ENCODE data around the gene LATS2. TPM values are rescaled to one million over a fixed set of nuclear protein-coding genes. Genes with fewer than 3 reads are reported as not detected.
A peak's percentile ranks its signal among the peaks of the same experiment; 100 is the strongest.

The LATS2 gene
- total RNA-seq, 1 donor from 2014 or later = 20.5 TPM

DNA sequence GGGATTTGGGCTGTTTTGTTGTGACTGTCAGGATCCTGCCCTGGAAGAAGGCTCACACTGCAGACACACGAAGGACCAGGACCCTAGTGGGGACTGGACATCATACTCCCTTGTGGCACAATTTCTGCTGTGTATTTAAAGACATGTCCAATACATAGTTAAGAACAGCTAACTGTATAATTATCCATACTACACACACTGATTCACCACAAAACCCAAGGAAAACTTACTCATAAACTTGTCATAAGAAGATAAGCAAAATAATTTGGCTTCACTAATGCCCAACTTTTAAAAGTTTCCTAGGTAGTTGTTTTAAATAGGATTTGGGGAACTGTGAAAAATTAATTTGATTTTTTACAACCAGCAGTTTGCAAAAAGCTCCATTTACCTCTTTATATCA lies 46.1 kb downstream of the LATS2 start:
- DNase-seq = no peak

- peak; percentile 60 for DNase-seq
These were observed 46.8 kb downstream of the LATS2 start for GRCh38 chr13:21014502-21015170.

DNA sequence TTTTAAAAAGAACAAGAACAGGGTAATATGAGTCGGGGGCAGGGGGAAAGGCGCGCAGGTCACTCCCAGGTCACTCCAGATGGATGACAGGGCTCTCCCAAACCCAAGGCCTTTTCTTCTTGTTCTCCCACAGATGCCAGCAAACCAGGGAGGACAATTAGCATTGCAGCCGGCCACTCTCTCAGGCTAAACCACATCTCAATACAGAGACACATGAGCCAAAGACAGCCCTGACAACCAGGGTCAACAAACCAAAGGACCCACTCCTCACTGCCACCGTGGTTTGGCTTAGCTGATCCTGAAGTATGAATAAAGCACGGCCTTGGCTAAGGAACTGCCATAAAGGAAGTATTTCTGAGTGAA lies 47.3 kb downstream of the LATS2 start:
- no peak for DNase-seq

- no peak for DNase-seq
These were observed 47.7 kb downstream of the LATS2 start for GRCh38 chr13:21013682-21014038.

DNA sequence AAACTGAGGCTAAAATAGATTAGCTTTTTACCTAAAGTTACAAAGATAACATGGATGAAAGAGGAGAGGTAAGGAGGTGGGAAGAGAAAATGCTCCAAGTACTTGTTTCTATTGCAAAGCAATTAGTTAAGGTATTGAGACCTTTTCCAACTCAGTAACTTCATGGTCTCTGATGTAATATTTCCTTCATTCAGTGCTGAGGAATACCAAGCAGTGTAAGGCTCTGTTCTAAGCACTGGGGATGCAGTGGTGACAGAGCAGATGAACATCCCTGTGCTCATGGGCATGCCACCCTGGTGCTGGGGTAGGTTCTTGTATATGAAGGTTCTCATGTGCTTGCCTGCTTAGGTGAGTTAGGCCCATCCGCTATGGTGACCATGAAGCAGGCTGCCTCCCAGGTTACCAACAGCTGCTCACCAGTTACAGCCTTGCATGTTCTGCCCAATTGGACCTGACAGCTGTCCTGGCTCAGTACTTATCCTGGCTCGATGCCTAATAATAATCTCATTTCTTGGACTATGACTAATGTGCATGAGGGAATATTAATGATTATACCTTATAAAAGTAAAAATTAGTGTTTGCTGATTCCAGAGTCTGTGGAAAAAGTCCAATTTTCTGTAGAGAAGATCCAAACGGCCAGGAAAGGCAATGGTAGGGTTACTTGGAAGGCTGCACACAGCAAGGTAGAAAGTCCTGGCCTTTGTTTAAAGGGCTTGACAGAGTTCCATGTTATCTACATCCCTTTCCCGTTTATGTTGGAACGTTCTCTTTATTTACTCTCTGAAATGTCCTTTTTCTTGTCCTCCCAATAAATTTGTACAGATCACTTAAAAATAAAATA lies 48.3 kb downstream of the LATS2 start:
- DNase-seq = no peak

GRCh38 chr13:21012211-21012610 lies 49.2 kb downstream of the LATS2 start:
- no peak for DNase-seq

GRCh38 chr13:21011378-21011777 lies 50.0 kb downstream of the LATS2 start:
- no peak for DNase-seq

DNA sequence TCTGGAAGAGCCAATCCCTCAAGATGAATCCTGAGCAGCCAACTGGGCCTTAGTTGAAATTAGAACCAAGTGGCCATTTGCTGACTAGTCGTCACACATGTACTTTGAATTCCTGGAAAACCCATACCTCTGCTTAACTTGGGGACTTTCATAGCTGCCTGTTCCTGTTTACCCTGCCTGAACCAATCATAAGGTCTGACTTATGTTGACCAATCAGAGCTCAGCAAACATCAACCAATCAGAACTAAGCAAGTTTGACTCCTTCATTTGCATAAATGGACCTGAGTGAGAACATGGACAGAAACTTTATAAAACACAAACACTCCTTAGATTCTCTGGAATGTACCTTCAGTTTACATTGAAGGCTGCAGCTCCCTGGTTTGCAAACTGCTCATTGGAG lies 50.8 kb downstream of the LATS2 start:
- no peak for DNase-seq

- no peak for DNase-seq
These were observed 52.4 kb downstream of the LATS2 start for GRCh38 chr13:21009036-21009435.

GRCh38 chr13:21008026-21008425 lies 53.4 kb downstream of the LATS2 start:
- no peak for DNase-seq

DNA sequence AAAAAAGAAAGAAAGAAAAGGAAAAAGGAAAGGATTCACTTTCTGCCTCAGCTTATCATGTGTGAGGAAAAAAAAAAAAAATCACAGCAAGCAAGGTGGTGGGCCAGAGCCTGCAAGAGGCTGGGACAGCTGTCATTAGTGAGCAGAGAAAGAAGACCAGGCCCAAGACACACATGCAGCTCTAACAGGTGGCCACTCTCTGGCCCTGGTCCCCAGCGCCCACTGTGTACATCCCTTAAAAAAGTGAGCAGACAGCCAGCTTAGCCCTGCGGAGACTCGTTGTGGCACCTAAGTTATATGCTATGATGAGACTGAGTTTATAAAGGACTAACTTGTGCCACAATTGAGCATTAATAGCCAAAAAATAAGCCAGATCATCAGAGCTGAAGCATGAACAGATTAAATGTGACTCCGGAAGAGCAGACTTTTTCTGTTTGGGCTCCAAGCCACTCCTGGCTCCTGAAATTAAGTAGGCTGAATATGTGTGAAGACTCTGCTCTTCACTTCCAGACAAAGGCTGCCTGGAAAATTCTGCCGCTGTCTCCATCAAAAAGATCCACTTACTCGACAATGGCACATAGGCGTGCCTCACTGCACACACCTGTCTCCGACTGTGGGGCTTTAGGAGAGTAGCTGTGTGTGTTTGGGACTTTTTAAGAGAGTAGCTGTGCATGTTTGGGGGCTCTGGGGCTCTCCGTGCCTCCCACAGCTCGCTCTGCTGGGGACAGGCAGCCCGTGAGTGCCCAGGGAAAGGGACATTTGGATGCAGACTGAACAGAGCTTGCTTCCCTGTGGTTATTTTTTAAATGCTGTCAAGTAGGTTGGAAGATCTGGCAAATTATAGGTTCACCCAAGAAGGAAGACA lies 55.0 kb downstream of the LATS2 start:
- DNase-seq = peak; percentile 67

GRCh38 chr13:21005193-21005592 lies 56.2 kb downstream of the LATS2 start:
- no peak for DNase-seq

GRCh38 chr13:21001471-21001870 lies 59.9 kb downstream of the LATS2 start:
- no peak for DNase-seq

GRCh38 chr13:21000647-21001046 lies 60.7 kb downstream of the LATS2 start:
- DNase-seq = no peak

- no peak for DNase-seq
These were observed 62.6 kb downstream of the LATS2 start for GRCh38 chr13:20998649-20999415.

DNA sequence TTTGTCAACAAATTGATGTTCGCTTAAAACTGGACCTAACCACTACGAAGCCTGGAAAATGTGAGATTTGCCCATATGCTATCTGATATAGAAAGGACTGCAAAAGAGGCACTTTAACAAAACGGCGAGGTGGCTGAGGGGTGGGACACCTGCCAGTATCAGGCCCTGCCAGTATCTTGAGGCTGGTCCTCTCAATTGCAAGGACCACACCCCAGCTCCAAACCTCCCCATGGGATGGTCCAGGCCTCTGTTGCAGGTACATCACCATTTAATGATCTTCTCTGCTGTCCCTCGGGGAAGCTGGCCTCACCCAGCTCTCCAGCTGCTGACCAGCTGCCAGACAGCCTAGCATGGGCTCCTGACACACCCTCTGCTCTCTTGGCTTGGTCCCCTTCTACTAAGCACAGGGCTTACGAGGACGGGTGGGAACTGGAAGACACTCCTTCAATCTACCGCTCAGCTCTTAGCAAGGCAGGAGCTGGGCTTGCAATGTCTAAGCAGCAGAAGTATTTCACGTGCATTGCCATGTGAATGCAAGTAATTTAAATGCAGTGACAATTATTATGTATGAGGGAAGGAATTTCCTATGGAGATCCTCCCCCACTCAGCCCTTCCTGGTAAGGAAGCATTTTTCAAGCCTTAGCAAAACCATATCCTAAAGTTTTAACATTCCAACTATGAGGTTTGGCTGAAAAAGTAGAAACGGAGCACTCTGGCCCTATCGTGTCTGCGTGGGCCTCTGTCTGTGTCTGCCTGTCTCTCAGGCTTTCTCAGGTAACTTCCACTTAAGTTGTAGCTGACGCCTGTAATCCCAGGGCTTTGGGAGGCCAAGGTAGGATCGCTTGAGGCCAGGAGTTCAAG lies 63.9 kb downstream of the LATS2 start:
- DNase-seq = peak; percentile 71

DNA sequence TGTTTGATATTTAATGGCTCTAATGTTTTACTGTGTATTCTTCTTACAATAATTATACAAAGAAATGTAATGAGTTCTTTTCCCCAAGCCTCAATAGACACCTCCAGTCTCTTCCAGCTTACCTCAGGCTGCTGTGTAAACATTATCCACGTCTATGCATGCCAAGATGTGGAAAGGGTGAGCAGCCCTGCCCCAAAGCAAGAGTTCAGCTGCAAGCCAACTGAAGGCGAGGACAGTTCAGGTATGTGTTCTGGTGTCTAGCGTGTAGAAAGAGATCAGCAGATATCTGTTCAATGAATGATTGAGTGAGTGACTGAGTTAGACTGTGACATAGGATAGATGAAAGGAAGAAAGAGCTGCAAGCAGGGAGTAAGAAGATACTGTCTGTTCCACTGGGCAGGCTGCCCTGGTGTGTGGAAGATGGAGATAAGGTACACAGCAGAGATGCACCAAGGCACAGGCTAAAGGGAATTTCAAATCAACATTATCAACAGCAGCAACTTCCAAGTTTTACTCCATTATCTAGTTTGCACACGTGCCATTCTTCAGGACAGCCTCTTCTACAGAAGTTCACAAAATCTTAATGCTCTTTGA lies 66.0 kb downstream of the LATS2 start:
- DNase-seq = no peak

GRCh38 chr13:20994441-20994821 lies 67.0 kb downstream of the LATS2 start:
- no peak for DNase-seq

- no peak for DNase-seq
These were observed 67.5 kb downstream of the LATS2 start for GRCh38 chr13:20993661-20994440.

GRCh38 chr13:20993211-20993610 lies 68.2 kb downstream of the LATS2 start:
- no peak for DNase-seq

Data from tongue (tissue), 2 donors.